Activated T-cell treated with anti-CD3 and anti-CD28 coated beads, Interleukin-2, amount 50 U/mL, for 48 hours (primary cell): Measurements from ENCODE around the gene DMC1.
"Not testable (repeated sequence)": the region's sequence is repeated elsewhere in the genome, so short reads cannot be mapped to it uniquely, and the experiment has no call there.

Experiments
- DNase-seq, 2 experiments: peaks; one replicate each; pipeline ENCODE4 v3.0.0-alpha.2; 2020

DMC1 gene, protein sequence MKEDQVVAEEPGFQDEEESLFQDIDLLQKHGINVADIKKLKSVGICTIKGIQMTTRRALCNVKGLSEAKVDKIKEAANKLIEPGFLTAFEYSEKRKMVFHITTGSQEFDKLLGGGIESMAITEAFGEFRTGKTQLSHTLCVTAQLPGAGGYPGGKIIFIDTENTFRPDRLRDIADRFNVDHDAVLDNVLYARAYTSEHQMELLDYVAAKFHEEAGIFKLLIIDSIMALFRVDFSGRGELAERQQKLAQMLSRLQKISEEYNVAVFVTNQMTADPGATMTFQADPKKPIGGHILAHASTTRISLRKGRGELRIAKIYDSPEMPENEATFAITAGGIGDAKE

DNA sequence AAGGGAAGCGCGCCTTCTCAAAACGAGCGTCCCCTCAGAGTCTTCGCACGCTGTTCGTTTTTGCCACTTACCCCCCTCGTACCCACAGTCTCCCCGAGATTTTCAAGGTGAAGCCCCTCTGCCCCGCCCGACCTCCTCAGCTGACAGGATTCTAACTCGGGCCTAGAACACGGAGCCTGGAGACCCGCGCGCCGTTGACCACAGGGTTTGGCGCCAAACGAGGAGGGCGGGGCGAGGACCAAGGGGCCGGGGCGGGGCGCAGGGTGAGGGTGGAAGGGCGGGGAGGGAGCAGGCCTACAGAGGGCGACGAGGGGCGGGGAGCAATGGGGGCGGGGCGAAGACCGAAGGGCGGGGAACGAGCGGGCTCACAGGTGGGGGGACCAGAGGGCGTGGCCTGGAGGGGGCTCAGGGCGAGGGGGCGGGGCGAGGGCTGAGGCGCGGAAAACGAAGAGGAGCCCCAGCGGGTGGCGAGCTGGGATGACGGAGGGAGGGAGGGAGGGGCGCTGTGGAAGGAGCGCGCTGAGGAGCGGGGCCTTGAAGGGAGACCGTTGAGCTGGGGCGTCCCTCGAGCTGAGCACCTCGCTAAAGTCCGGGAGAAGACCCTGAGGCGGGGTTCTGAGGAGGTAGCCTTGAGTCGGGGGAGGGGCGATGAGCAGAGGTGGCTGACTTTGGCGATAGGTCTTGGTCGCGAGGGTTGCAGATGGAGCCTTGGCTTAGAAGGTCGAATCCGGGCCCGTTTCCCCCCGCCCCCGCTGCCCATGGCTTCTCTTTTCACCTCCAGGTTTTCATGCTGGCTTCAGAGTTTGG lies at the start of gene DMC1:
DMC1 (minus strand) TSS at position 212 of the 807 bp plus-strand sequence. CDS start 1,927 bp downstream, outside the sequence.
- DNase-seq = peak; percentile 98

DNA sequence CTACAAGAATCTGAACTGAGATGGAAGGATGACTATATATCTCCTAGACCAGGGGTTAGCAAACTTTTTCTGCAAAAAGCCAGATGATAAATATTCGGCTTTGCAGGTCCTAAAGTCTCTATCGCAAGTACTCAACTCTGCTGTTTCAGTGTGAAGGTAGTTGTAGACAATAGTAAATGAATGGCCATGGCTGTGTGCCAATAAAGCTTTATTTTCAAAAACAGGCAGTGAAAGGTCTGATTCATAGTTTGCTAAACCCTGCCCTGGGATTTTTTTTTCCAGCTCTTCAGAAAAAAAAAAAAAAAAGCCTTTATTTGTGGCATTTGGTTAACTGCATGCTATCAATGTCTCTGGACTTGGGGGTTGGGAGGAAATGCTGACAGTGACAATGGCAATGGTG lies 48.7 kb upstream of the DMC1 start:
- no peak for DNase-seq

DNA sequence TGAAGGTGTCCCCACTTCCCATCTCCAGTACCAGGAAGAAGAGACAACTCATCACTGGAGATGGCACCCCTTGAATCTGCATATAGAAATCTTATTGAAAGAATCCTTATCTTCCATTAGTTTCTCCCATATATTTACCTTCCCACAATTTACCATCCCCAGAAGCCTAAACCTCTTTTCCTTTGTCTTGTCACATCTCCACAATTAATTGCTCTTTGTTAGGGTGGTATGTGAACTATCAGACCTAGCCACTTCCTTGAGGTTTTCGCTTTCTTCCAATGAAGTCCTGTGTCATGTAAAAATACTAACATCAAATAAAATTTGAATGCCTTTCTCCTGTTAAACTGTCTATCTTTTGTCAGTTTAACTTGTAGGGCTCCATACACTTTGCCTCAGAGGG lies 48.3 kb upstream of the DMC1 start:
- no peak for DNase-seq

DNA sequence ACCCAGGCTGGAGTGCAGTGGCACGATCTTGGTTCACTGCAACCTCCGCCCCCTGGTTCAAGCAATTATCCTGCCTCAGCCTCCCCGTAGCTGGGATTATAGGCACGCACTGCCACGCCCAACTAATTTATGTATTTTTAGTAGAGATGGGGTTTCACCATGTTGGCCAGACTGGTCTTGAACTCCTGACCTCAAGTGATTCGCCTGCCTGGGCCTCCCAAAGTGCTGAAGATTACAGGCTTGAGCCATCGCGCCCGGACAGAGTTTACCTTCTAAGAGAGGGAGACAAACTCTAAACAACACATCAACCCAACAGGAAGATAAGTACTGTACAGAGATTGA lies 45.1 kb upstream of the DMC1 start:
- DNase-seq = not testable (repeated sequence)

DNA sequence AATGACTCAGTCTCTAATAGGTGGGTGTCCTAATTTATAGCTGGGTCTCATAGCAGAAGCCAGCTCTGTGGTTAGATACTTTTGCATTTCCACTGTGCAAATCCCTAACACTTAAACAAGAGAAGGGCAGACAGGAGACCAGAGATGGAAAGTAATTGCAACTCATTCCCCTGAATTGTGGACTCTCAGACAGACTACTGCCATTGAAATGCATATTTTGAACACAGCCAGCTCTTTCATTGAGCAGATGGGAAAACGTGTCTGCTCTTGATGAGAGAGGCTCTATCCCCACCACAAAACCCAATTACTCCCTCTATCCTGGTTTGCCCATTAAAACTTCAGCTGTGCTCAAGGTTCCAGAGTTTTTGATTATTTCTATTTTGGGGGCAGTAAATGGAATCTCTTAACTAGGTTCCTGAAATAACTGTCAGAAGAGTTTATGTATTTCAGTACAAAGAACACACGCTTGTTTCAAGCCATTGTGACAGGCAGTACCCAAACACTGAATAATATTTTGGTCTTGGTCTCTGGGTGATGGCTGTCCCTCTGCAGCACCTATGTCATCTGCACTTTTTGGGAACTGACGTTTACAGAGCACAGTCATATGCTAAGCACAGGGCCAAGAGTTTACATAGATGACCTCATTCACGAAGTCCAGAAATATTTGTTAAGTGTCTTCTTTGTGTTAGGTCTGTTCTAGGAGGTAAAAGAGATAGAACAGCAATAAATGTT lies 44.5 kb upstream of the DMC1 start:
- DNase-seq = no peak

DNA sequence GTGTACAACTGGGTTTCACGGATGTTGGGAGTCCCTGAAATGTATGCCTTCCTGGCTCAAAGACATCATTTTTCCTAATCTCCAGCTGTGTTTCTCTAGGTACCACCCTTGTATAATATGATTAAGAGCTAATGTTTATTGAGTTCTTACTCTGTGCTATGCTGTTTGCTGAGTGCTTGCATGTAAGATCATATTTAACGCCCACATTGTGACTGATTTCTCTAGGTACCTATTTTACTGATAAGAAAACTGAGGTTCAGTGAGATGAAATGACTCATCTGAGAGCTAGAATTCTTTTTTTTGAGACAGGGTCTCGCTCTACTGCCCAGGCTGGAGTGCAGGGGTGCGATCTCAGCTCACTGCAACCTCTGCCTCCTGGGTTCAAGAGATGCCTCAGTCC lies 43.6 kb upstream of the DMC1 start:
- no peak for DNase-seq

DNA sequence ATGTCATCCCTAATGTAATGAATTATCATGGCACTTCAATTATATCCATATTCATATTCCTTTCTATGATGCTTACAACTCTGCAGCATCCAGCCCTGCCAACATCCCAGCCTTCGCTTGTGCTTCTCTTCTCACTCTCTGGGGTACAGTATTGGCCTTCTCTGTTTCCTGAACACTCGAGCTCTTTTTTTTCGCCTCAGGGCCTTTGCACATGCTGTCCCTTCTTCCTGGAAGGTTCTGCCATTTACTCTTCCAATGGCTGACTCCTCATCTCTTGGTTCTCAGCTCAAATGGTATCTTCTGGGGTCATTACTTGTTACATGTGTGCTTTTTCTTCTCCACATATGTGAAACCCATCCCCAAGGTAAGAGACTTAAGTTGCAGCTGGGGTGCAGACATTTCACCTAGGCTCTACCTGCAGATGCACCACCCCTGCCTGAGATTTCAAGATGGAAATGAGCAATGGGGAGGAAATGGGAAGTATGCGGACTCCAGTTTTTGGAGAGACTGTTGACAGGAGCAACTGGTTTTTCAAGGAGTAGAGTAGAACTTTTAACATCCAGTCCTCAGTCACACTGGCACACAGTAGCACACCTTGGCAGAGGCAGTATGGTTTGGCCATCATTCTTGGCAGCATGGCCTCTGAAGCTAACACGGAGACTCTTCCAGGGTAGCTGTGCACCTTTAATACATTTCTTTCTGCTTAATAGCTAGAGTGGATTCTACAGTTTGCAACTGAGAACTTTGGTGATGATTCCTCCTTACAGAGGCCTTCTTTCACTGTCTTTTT lies 42.4 kb upstream of the DMC1 start:
- no peak for DNase-seq

DNA sequence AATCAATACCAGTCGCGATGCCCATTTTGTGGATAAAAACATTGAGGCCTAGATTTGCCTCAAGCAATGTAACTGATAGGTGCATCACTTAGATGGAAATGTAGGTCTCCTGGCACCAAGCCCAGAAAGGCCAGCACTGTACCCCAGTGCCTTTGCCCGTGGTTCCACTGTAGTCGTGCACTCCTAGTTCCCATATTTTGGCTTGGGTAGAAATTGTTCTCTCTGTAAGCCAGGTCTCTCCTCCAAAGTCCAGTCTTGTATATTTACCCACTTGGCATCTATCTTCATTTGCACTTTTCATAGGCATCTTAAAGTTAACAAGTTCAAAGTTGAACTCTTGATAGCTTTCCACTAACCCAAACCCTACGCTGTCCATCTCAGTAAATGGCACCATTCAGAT lies 41.6 kb upstream of the DMC1 start:
- DNase-seq = no peak

DNA sequence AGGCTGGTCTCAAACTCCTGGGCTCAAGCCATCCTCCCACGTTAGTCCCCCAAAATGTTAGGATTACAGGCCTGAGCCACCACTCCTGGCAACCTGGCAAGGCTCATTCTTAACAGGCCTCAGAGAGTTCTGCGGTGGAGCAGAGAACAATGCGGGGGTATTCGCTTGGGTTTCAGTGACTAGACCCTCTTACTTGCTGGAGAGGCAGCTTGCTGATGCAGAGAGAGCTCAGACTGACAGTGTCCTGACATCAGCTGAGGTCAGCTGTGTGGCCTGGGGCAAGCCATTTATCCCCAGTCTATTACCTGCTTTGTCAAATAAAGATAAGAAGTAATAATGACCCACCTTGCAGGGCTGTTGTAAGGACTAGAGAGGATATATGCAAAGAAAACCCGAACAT lies 40.3 kb upstream of the DMC1 start:
- no peak for DNase-seq

DNA sequence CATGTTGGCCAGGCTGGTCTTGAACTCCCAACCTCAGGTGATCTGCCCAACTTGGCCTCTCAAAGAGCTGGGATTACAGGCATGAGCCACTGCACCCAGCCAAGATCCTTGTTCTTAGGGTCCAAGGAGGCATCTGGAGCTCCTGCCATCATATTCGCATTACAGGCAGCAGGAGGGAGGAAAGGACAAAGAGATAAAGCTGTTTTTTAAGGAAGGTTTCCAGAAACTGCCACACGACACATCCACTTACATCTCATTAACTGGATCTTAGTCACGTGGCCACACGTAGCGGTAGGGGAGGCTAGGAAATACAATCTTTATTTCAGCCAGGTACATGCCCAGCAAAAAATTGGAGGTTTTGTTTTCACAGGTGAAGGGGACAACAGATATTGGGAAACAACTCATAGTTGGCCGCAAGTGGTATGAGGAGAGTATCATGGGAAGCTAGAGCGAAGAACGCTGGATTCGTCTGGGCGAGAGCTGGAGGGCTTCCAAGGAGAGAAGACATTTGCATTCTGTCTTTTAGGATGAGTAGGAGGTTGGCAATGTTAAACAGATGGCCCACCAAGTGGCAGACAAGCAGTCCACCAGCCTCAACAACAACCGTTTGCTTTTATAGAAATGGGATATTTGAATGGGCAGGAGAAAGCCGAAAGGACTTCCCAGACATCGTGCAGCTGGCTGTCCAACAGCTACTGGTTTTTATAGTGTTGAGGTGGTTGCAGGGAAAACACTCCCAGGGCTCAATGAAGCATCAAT lies 39.2 kb upstream of the DMC1 start:
- no peak for DNase-seq

DNA sequence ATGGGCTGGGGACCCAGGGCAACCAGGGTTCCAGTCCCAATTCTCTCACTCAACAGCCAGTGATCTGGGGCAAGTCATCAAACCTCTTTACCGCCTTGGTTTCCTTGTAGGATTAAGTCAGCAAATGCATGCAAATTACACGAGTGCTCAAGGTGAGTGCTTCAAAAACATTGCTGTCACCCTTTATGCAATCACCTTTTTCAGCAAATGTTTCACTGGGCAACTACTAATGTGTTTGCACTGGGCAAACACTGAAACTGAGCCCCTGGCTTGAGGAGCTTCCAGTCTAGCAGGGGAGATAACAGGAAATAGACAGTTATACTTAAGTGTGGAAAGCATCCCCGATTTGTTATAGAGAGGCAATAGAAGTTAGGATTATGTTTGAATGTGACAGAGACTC lies 37.7 kb upstream of the DMC1 start:
- no peak for DNase-seq

DNA sequence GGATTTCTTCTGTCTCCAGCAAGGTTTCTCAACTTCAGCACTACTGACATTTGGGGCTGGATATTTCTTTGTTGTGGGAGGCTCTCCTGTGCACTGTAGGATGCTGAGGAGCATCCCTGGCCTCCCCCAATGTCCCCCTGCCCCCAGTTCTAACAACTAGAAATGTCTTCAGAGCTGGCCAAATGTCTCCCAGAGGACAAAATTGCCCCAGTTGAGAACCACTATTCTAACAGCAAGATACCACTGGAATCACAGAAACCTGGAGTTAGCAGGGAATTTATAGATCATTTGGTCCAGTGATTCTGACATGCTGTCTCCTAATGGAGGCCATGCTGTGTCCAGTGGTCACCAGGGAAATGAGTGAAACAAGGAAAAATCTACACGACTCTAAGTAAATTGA lies 32.2 kb upstream of the DMC1 start:
- DNase-seq = no peak

DNA sequence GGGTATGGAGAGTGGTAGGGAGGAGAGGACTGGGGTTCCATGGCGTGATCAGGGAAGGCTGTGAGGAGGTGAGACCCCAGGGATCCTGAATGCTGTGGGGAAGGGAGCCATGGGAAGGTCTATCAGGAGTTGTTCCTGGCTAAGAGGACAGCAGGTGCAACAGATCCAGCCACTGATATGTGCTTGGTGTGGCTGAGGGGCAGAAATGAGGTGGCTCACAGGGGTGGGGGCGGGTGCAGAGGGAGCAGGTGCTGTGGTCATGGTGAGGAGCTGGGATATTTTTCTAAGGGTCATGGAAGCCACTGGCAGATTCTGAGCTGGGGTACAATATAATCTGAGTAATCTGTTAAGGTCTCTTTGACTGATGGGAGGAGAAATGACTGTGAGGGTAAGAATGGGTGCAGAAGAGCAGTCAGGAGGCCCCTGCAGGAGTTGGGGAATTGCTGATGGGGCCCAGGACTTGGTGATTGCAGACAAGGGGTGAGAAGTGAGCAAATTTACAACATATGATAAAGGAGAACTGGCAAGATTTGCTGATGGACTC lies 31.3 kb upstream of the DMC1 start:
- DNase-seq = no peak

DNA sequence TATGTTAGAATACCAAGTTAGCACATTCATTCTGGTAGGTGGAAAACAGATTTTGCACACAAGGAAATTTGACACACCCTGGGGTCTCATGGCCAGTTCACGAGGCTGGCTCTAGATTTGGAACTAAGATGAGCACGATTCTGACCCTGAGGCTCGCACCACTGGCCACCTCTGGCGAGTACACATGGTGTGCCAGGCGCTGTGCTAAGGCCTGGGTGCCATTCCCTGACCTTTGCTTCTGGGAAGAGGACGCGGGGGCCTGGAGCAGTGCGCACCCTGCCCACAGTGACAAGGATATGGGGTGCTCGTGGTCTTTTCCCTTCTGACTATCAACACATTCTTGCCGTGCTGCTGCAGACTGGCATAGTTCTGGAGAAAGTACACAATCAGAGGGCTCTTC lies 29.5 kb upstream of the DMC1 start:
- DNase-seq = no peak

DNA sequence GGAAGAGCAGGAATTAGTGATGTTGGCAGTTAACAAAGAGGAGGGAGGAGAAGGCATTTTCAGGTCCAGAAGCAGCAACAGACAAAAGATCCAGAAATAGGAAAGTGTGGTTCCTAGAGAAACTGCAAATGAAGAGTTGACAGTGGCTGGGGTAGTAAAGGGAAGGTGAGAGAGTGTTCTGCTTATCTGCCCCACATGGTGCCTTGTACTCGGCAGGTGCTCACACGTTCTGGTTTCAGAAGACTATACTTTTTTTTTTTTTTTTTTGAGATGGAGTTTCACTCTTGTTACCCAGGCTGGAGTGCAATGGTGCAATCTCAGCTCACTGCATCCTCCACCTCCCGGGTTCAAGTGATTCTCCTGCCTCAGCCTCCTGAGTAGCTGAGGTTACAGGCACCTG lies 12.9 kb upstream of the DMC1 start:
- DNase-seq = not testable (repeated sequence)

DNA sequence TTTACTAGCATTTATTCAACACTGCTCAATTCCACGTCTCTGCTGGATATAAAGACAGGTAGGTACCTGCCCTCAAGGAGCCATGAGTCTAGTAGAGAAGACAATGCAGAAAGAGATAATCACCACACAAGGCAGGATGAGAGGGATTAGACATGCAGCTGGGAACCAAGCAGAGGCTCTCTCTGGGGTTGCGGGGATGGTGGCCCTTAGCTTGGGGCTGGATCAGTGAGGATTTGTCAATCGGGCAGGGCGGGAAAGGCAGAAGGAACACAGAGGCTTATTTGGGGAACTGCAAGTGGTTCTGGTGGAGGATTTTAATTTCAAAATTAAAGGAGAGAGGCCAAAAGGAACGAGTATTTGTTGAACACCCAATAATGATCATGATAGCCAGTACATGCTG lies 8.5 kb upstream of the DMC1 start:
- DNase-seq = no peak

DNA sequence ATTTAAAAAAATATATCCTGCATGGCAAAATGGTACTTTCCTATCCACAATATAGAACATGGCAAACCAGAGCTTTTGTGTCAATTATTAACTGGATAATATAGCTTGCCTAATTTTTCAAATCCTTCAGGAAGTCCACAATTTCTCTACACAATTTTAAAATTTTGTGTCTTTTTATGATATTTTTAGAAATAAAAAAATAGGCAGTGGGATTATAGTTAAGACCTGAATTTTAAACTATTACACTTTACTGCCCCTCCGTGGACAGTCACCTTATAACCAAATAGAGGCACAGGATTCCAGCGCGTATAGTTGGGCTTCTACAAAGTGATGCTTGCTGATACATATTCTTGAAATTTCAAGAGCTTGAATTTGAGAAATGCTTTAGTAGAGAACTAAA lies 2.1 kb upstream of the DMC1 start:
- peak in 1 of 2 experiments; percentile 27 for DNase-seq

DNA sequence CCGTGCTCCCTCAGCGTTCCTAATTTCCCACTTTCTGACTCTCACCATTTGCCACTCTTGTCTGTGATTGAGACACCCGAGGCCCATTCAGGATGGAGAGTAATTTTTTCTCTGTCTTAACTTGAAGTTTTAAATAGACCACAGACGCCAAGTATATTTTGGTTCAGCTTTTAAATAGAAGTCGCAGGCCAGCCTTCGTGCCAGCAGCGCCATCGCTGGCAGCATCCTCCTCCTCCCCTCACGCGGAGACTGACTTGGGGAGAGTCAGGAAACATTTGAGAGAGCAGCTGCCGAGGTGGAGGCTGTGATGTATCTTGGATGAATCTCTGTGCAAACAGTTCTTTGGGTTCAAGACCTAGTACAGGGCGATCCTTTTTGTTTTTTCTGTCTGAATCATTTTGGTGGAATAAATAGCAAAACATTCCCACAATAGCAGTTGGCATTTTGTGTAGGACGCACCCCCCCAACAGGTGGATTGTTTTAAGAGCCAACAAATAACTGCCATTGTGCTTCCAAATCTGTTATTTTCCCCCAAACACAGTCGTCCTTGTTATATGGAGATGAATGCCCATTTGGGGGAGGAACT lies 889 bp upstream of the DMC1 start:
- peak; percentile 54 to 55 for DNase-seq

DNA sequence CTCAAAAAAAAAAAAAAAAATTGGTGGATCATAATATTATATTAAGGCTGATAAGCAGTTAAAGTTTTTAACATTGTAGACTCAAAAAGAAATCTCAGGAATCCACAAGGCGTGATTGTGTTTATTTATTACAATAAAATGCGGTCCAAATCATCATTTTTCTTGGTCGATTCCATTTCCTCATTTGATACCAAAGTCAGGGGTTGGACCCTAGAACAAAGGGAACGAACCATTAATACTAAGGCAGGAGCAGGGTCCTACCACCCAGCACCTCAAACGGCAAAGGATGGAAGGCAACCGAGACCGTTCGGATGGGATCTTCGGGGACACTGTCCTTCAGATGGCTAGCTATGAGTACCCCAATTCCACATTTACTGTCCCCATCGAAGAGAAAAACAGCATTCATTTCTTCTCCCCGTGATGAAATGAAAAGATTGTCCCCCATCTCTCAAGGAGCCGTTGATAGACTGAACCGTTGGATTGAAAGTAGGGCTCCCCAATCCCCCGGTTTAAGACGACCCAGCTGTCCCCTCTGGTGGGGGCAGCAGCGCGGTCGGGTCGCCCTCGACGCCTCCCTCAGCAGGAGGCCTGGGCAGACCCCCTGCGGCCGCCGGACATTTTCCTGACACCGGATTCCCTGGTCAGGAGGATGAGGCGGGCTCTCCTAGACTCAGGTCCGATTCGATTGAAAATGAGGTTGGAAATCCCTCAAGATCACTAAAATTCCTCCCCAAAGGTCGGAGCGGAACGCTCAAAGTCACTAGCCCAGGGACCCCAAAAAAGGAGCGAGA lies 607 bp downstream of the DMC1 start:
- no peak for DNase-seq

DNA sequence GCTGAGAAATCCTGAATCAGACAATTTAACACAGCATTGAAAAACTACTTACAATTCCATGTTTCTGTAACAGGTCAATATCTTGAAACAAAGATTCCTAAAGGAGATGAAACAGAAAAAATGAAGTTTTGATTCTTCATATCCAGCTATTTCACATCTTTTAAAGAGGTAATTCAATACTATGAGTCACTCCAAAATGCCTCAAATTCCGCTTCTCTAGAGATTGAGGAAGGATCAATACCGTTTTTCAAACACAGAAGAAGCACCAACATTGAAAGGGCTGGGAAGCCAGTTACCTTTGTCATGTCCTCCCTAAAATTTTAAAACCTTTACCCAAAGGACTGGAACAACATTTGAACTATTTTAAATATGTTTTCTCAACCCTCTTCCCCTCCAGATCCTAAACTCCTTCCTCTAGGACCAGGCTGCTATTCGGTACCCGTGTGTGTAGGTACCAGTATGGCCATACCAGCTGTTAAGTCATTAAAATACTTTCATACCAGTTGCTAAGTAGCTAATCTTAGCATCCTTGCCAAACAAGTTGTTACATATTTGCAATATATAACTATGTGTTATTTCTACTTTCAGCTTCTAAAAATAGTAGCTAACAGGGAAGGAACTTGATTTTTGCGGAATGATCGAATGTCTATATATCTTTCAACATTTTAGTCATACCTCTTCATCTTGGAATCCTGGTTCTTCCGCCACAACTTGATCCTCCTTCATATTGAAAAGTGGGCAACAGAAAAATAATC lies 2.3 kb downstream of the DMC1 start:
- no peak for DNase-seq
